Activated T-cell treated with anti-CD3 and anti-CD28 coated beads for 48 hours (primary cell): ENCODE data around the gene RIMBP3C.
A peak's percentile ranks its signal among the peaks of the same experiment; 100 is the strongest.
"Not testable (repeated sequence)": the region's sequence is repeated elsewhere in the genome, so short reads cannot be mapped to it uniquely, and the experiment has no call there.

Source experiments
- DNase-seq: peaks from one replicate; pipeline ENCODE4 v3.0.0-alpha.2; 2020; ENCODE audit warnings: low read depth

Gene RIMBP3C

DNA sequence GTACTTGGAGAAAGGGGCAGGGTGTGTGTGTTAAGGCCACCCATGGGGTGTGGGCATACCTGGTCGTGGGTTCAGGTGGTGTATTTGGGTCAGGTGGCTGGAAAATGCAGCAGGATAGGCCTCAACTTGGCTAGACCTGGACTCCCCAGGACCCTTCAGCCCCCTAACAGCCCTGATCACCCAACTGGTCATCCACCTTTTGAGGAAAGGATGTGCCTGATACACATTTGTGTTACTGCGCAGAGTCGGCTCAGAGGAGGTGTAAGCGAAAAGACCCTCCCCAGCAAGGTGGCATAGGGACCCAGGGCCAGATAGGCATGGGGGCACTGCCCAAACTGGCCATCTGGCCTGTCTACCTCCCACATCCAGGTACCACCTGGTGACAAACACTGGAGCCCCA is at the start of gene RIMBP3C:
TSS of gene RIMBP3C (minus strand) at position 101 of the 400 bp plus-strand sequence. CDS start 485 bp downstream, outside the sequence.
- DNase-seq: not testable (repeated sequence)

DNA sequence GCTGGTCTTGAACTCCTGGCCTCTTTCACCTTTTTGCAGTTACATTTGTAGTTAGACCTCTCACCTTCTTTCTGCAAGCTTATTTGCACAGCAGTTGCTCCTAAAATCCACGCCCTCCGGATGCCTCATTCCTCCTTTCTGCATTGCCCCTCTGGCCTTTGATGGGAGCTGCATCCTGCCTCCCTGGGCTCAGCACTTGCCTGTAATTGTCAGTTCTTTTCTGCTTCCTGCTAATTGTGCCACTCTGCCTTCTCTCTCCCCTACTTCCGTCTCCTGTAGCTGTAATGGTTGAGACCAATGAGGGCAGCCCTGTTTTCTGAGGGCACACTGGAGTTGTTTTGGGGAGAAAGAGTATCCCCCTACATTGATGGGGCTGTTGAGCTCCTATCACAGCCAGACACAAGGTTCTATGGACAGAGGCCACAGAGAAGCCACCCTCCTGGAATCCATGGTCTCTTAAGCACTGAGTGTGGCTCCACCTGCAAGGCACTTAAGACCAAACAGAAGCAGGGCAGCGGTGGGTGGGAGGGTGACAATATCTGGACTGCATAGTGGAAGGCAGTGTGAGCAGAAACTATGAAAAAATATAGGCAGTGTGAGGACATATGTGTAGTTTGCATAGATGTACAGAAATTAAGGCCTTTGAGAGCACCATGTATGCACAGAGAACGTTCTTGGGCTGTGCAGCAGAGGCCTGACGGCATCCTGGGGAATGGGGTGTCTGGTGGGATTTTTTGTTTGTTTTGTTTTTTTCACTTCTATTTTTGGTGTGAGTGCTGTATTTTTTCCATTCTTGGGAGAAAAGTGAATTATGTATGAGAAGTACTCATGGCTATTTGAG is 48.0 kb upstream of the RIMBP3C start:
- DNase-seq: no peak

GRCh38 chr22:21598302-21598701 is 47.0 kb upstream of the RIMBP3C start:
- no peak for DNase-seq

- DNase-seq: not testable (repeated sequence)
Measured at GRCh38 chr22:21596356-21597135, 45.3 kb upstream of the RIMBP3C start.

- no peak for DNase-seq
Measured at GRCh38 chr22:21594865-21595452, 43.7 kb upstream of the RIMBP3C start.

DNA sequence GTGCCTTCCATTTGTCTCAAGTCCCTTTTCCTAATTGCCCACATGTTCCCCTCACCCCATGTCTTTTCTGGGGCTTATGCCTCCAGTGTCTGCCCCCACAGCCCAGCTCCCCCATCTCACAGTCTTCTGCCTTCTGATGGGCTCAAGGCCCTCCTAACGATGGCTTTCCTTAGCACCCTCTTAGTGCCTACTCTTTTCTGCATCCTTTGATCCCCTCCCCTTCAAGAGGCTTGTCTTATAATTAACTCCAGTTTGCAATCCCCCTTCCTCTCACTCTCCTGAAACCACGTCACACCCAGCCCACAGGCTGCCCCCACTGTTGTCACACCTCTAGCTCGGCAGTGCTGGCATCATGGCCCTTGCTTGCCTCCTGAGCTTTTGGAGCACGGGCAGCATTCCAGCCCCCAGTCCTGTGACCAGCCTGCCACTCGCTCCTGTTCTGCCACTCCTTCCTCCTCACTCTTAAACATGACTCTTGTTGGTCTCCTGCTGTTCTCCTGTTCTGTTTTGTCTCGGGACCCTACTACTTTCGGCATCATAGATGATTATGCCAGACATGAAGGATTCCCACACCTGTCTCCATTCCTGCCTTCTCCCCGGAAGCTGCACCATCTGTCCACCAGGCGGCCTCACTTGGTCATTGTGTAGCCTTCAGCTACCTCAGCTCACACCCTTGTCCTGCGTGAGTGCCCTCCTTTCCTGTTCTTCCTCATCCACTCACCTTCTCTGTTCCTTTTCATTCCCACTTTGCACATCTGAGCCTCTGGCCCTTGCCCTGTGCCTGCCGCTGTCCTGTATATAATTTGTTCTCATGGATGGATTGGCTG is 42.4 kb upstream of the RIMBP3C start:
- no peak for DNase-seq

- no peak for DNase-seq
Measured at GRCh38 chr22:21592422-21592821, 41.2 kb upstream of the RIMBP3C start.

GRCh38 chr22:21591695-21592094 is 40.4 kb upstream of the RIMBP3C start:
- no peak for DNase-seq

- DNase-seq: no peak
Measured at GRCh38 chr22:21590809-21591641, 39.8 kb upstream of the RIMBP3C start.

GRCh38 chr22:21589396-21589795 is 38.1 kb upstream of the RIMBP3C start:
- DNase-seq: no peak

GRCh38 chr22:21587803-21588611 is 36.7 kb upstream of the RIMBP3C start:
- DNase-seq: peak; percentile 37

DNA sequence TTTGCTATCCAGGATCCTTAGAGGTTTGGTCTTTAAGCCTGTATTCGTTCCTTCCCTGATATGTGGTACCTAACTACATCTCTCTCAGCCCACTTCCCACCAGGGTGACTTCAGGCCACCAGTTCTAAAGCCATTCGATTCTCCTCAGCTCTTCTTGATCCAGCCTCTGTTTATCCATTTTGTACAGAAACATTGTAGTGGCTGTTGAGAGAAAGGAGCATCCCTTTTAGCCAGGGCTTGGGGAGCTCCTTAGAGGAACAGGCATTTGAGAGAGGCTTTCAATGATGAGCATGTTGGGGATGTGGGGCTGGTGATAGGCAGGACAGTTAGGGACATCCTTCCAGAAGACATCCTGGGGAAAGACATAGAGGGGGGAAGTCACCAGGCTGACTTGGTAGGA is 34.1 kb upstream of the RIMBP3C start:
- no peak for DNase-seq

DNA sequence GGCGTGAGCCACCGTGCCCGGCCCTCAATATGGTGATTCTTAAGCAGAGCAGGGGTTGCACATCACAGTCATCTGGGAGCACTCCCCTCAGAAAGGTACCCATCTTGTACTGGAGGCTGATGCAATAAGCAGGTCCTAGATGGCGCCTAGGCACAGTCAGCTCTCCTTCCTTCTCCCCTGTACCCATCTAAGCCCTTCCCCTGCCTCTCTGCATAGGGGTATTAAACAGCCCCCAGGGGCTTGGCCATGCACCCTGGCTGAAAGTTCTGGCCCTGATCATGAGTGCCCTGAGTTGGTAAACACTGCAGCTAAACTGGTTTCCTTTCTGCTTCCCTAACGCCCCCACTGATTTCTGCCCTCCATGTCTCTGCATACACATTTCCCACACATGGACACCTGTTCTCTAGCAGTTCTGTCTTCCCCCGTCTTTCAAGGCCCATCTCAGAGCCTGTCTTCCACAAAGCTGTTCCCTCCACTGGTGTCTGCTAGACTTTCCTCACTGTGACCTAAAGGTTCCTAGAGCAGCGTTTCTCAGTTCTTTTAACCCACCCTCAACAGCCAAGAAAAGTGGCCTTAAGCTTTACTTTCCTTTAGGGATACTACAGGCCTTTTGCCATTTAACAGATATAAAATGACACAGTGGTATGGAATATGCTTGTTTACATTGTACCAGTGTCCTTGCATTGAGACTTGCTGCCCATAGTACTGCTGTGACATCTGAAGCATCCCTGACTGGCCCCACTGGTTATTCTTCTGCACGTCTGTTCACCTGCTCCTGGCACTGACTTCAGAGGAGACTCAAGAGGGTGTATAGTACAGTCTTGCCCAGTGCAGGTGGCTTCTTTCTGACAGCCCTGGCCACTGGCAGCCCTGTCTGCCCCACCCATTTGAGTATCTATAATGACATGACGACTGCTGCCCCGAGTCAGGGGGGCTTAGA is 31.8 kb upstream of the RIMBP3C start:
- no peak for DNase-seq

DNA sequence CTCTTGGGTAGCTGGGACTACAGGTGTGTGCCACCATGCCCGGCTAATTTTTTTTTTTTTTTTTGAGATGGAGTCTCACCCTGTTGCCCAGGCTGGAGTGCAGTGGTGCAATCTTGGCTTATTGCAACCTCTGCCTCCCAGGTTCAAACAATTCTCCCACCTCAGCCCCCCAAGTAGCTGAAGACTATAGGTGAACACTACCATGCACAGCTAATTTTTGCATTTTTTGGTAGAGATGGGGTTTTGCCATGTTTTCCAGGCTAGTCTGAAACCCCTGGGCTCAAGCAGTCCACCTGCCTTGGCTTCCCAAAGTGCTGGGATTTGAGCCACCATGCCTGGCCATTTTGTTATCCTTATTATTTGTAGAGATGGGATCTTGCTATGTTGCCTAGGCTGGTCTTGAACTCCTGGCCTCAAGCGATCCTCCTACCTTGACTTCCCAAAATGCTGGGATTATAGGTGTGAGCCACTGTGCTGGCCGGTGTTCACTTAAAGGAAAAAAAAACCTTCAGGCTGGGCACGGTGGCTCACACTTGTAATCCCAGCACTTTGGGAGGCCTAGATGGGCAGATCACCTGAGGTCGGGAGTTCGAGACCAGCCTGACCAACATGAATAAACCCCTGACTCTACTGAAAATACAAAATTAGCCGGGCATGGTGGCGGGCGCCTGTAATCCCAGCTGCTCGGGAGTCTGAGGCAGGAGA is 29.9 kb upstream of the RIMBP3C start:
- not testable (repeated sequence) for DNase-seq

GRCh38 chr22:21580623-21581007 is 29.4 kb upstream of the RIMBP3C start:
- not testable (repeated sequence) for DNase-seq

DNA sequence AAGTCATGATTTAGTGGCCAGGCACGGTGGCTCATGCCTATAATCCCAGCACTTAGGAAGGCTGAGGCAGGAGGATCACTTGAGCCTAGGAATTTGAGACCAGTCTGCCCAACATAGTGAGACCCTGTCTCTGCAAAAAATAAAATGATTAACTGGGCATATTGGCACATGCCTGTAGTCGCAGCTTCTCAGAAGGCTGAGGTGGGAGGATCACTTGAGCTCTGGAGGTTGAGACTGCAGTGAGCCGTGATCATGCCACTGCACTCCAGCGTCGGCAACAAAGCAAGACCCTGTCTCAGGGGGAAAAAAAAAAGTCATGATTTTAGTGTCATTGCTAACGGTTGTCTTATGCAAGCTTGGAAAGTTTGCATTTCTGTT is 28.2 kb upstream of the RIMBP3C start:
- DNase-seq: no peak

DNA sequence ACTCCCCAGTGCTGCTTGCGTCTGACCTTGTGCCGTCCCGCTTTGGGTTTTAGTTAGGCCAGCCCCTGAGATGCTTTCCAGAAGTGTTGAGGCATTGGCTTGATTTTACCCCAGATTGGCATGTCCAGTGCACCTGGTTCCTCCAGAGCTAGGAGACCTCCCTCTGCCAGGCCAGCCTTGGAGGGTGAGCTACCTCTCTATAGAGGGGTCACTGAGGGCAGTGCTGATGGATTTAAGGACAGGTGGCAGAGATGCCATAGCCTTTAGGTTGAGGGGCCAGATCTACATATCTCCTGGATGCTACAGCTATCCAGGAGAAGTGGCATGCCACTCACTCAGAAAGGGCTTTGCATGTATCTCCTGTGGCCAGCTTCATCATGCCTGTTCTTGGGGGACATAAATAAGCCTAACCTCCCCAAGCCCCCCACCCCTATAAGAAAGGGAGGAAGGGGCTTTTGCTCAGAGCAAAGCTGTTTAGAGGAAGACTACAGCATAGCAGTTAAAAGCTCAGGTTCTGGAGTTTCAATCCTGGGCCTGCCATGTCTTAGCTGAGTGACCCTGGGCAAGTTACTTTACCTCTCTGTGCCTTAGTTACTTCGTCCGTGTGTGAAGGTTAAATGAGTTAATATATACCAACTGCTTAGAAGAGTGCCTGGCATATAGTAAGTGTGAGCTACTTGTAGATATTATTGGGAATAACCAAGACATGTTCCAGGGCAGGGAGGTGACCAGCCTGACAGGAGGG is 22.7 kb upstream of the RIMBP3C start:
- DNase-seq: no peak

- no peak for DNase-seq
Measured at GRCh38 chr22:21573293-21573734, 22.1 kb upstream of the RIMBP3C start.
